Central memory CD8-positive, alpha-beta T cell (primary cell): ENCODE data around the gene GABBR2.

ENCODE experiments used
- ATAC-seq: fragments of 150-1000 bp; cut with Tn5 transposase; replicated peaks from 2 replicates; pipeline ENCODE4 v1.10.0; 2022; ENCODE audit warnings: mild to moderate bottlenecking, moderate FRiP score, moderate number of reproducible peaks; ENCODE audit not compliant: poor library complexity, severe bottlenecking; ENCODE audit errors: extremely low read depth
- DNase-seq, 2 donors: peaks; one replicate each; pipeline ENCODE4 v3.0.0; 2021; ENCODE audit warnings: low spot score in 2 of 2
- H3K27ac Mint-ChIP-seq: one replicate; pipeline ENCODE4 v1.8.0; 2022; ENCODE audit warnings: low read depth, mild to moderate bottlenecking, moderate library complexity, mixed read lengths
- H3K27me3 Mint-ChIP-seq: one replicate; pipeline ENCODE4 v1.8.0; 2022; ENCODE audit warnings: mixed read lengths
- H3K36me3 Mint-ChIP-seq: one replicate; pipeline ENCODE4 v1.8.0; 2022; ENCODE audit warnings: mild to moderate bottlenecking, moderate library complexity, mixed read lengths; ENCODE audit not compliant: insufficient read depth
- H3K4me1 Mint-ChIP-seq: one replicate; pipeline ENCODE4 v1.8.0; 2022; ENCODE audit warnings: mixed read lengths
- H3K4me3 Mint-ChIP-seq: one replicate; pipeline ENCODE4 v1.8.0; 2022; ENCODE audit warnings: mild to moderate bottlenecking, moderate library complexity, mixed read lengths
- H3K9me3 Mint-ChIP-seq: one replicate; pipeline ENCODE4 v1.8.0; 2022; ENCODE audit warnings: mixed read lengths

The GABBR2 gene

GRCh38 chr9:98491828-98492227 lies 216.9 kb downstream of the GABBR2 start:
- Mint-ChIP-seq H3K27ac (no peak overlapping the region), H3K4me1 (no peaks in the 10 kb centered on the region), H3K4me3 (no peak overlapping the region), H3K27me3 (peaks cover 34% of the 10 kb centered on the region), H3K36me3 (no peaks in the 10 kb centered on the region), H3K9me3 (no peaks in the 10 kb centered on the region)
- ATAC-seq = no peak
- no peak for DNase-seq

- ATAC-seq (no peak), DNase-seq (no peak)
- peaks cover 31% of the 10 kb centered on the region for H3K27me3 Mint-ChIP-seq
- no peak overlapping the region for H3K27ac Mint-ChIP-seq
- H3K4me3 Mint-ChIP-seq = no peak overlapping the region
- H3K36me3 Mint-ChIP-seq = no peaks in the 10 kb centered on the region
- H3K9me3 Mint-ChIP-seq = no peaks in the 10 kb centered on the region
- H3K4me1 Mint-ChIP-seq = no peaks in the 10 kb centered on the region
Measured at GRCh38 chr9:98491231-98491651, 217.5 kb downstream of the GABBR2 start.

DNA sequence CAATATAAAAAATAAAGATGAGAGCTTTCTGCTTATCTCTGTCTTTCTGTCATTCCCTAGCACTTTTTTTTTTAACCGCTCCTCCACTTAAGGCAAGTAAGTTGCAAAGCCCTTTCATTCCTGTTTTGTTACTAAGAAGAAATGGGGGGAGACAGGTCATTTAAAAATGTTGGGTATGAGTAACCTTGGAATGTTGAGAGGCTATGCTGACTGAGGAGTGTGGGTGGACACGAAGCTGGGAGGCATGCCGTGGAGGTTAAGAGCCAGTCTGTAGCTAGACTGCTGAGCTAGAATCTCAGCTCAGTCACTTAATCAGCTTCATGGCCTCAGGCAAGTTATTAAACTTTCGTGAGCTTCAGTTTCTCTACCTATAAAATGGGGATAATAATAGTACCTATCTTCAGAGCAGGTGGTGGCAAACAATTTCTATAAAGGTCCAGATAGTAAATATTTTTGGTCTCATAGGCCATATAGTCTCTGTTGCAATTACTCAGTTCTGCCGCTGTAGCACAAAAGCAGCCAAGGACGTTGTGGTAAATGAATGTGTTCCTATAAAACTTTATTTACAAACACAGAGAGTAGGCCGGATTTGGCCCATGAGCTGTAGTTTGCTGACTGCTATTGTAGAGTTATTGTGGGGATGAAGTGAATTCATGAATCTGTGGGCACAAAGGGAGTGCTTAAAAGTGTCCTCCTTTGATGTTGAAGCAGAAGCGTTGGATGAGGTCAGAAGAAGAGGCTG lies 220.0 kb downstream of the GABBR2 start:
- no peak for DNase-seq
- Mint-ChIP-seq H3K36me3 (no peaks in the 10 kb centered on the region), H3K27ac (no peak overlapping the region), H3K4me3 (no peak overlapping the region), H3K4me1 (no peaks in the 10 kb centered on the region), H3K9me3 (no peaks in the 10 kb centered on the region), H3K27me3 (peaks cover 33% of the 10 kb centered on the region)
- no peak for ATAC-seq

- no peaks in the 10 kb centered on the region for H3K4me1 Mint-ChIP-seq
- H3K9me3 Mint-ChIP-seq = no peaks in the 10 kb centered on the region
- ATAC-seq (no peak), DNase-seq (no peak)
- H3K36me3 Mint-ChIP-seq = no peaks in the 10 kb centered on the region
- no peak overlapping the region for H3K27ac Mint-ChIP-seq
- H3K4me3 Mint-ChIP-seq = no peak overlapping the region
- H3K27me3 Mint-ChIP-seq = peaks cover 40% of the 10 kb centered on the region
Measured at GRCh38 chr9:98485706-98486105, 223.0 kb downstream of the GABBR2 start.

DNA sequence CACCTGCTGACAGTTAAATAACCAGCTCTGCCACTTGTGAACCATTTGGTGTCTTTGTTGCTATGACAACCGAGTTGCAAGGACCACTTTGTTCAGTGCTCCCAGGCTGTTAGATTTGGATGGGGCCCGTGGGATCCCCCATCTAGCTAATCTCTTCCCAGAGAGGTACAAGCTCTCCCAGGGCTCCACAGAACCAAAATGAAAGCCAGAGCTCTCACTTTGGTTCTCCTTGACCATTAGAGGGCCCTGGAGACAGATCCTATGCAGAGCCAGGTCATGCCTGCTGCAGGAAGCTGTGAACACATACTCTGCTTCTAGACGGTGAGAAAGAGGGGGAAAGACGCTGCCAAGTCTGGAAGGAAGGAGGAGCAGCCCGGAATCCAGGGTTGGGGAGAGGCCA lies 224.6 kb downstream of the GABBR2 start:
- H3K36me3 Mint-ChIP-seq = no peaks in the 10 kb centered on the region
- no peak overlapping the region for H3K27ac Mint-ChIP-seq
- no peaks in the 10 kb centered on the region for H3K4me1 Mint-ChIP-seq
- DNase-seq = no peak
- H3K9me3 Mint-ChIP-seq = no peaks in the 10 kb centered on the region
- ATAC-seq = no peak
- H3K27me3 Mint-ChIP-seq = peaks cover 52% of the 10 kb centered on the region
- H3K4me3 Mint-ChIP-seq = no peak overlapping the region

- no peak for DNase-seq
- H3K36me3 Mint-ChIP-seq = no peaks in the 10 kb centered on the region
- H3K27ac Mint-ChIP-seq = no peak overlapping the region
- no peak for ATAC-seq
- no peaks in the 10 kb centered on the region for H3K4me1 Mint-ChIP-seq
- H3K9me3 Mint-ChIP-seq = no peaks in the 10 kb centered on the region
- peaks cover 68% of the 10 kb centered on the region for H3K27me3 Mint-ChIP-seq
- H3K4me3 Mint-ChIP-seq = no peak overlapping the region
Measured at GRCh38 chr9:98482226-98482625, 226.5 kb downstream of the GABBR2 start.

GRCh38 chr9:98481676-98482075 lies 227.1 kb downstream of the GABBR2 start:
- ATAC-seq = no peak
- Mint-ChIP-seq H3K9me3 (no peaks in the 10 kb centered on the region), H3K4me1 (no peaks in the 10 kb centered on the region), H3K27ac (no peak overlapping the region), H3K36me3 (no peaks in the 10 kb centered on the region), H3K27me3 (peaks cover 71% of the 10 kb centered on the region), H3K4me3 (no peak overlapping the region)
- no peak for DNase-seq

DNA sequence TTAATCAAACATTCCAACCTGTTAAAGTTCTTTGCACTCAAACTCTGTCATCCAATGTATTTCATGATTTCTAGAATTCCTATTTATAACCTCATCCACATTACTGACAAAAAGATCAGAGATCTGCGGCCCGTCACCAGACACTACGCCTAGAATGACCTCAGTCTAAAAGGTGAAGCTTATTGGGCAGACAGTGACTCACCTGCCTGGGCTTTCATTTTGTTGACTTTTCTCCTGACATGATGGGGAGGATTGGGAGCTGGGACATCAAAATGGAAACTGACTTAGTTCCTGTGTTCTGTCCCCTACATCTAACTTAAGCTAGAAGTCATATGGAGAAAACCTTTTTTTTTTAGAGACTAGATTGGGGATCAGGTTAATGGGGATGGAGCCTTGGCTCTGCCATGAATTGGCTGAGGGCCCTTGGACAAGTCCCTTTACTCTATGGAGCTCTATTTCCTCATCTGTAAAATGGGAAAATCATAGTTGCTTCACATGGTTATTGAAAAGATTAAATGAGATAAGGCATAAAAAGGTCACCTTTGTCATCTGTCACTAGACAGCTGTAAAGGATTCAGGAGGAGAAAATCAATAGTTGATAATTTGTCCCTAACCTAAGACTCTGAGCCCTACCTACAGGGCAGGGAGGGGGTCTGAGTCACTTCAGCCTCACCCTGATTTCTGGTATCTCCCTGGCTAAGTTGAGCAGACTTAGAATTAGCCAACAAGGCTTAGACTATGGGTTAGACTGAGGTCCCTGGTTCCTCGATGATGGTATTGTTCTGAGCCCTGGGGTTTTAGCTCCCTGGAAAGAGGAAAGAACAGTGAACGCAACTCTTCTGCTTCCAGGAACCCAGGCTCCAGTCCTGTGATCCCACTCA lies 228.5 kb downstream of the GABBR2 start:
- Mint-ChIP-seq H3K4me3 (no peak overlapping the region), H3K4me1 (no peaks in the 10 kb centered on the region), H3K9me3 (no peaks in the 10 kb centered on the region), H3K36me3 (no peaks in the 10 kb centered on the region), H3K27me3 (peaks cover 64% of the 10 kb centered on the region), H3K27ac (no peak overlapping the region)
- ATAC-seq = no peak
- no peak for DNase-seq

- H3K4me3 Mint-ChIP-seq = no peak overlapping the region
- H3K27ac Mint-ChIP-seq = no peak overlapping the region
- DNase-seq (no peak), ATAC-seq (no peak)
- no peaks in the 10 kb centered on the region for H3K36me3 Mint-ChIP-seq
- H3K27me3 Mint-ChIP-seq = peaks cover 61% of the 10 kb centered on the region
- no peaks in the 10 kb centered on the region for H3K9me3 Mint-ChIP-seq
- H3K4me1 Mint-ChIP-seq = no peaks in the 10 kb centered on the region
Measured at GRCh38 chr9:98479449-98479848, 229.3 kb downstream of the GABBR2 start.

- Mint-ChIP-seq H3K36me3 (no peaks in the 10 kb centered on the region), H3K4me1 (no peaks in the 10 kb centered on the region), H3K4me3 (no peak overlapping the region), H3K27ac (no peak overlapping the region), H3K9me3 (no peaks in the 10 kb centered on the region), H3K27me3 (peaks cover 61% of the 10 kb centered on the region)
- ATAC-seq (no peak), DNase-seq (no peak)
Measured at GRCh38 chr9:98477884-98478283, 230.9 kb downstream of the GABBR2 start.

DNA sequence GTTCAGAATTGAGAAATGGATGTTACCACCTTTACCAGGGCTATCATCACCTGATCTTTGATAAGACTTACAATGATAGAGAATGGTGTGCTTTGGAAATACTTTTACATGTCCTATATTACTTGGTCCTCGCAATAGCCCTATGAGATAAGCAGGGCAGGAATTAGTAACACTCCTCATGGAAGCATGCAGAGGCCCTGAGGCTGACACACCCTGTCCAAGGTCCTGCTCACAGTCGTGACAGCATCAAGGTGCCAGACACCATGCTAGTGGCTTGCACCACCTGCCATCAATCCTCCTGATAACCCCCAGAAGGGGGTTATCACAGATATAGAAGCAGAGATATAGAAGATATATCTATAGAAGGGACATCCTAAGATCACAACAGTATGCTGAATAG lies 236.5 kb downstream of the GABBR2 start:
- peaks cover 65% of the 10 kb centered on the region for H3K27me3 Mint-ChIP-seq
- no peaks in the 10 kb centered on the region for H3K4me1 Mint-ChIP-seq
- no peak overlapping the region for H3K27ac Mint-ChIP-seq
- no peaks in the 10 kb centered on the region for H3K9me3 Mint-ChIP-seq
- H3K4me3 Mint-ChIP-seq = no peak overlapping the region
- DNase-seq (no peak), ATAC-seq (no peak)
- H3K36me3 Mint-ChIP-seq = no peaks in the 10 kb centered on the region

- ATAC-seq = no peak
- H3K36me3 Mint-ChIP-seq = no peaks in the 10 kb centered on the region
- no peak overlapping the region for H3K4me3 Mint-ChIP-seq
- DNase-seq = no peak
- H3K27ac Mint-ChIP-seq = no peak overlapping the region
- peaks cover 4% of the 10 kb centered on the region for H3K9me3 Mint-ChIP-seq
- H3K4me1 Mint-ChIP-seq = no peaks in the 10 kb centered on the region
- peaks cover 68% of the 10 kb centered on the region for H3K27me3 Mint-ChIP-seq
Measured at GRCh38 chr9:98471185-98471584, 237.6 kb downstream of the GABBR2 start.
